SK-N-SH (cell line): ENCODE results near the gene PADI4.

ENCODE experiments used
- EP300 ChIP-seq, 2 experiments: IDR thresholded peaks; 2 replicates each; pipeline versions ENCODE4 v1.4.0 to v1.6.1; 2012; ENCODE audit warnings: borderline replicate concordance in 1 of 2, low read depth in 1 of 2, low read length in 1 of 2
- EZH2phosphoT487 ChIP-seq: fragments of 200-600 bp; sonication (generic); IDR thresholded peaks from 2 replicates; pipeline ENCODE4 v1.6.1; 2017; ENCODE audit warnings: low read depth, mixed run types, mild to moderate bottlenecking, antibody characterized with exemption, moderate library complexity, borderline replicate concordance
- RAD21 ChIP-seq: IDR thresholded peaks from 2 replicates; pipeline ENCODE4 v1.6.1; 2012; ENCODE audit warnings: mild to moderate bottlenecking, low read length
- YY1 ChIP-seq: IDR thresholded peaks from 2 replicates; pipeline ENCODE4 v1.4.0; 2012; ENCODE audit warnings: low read depth, mild to moderate bottlenecking
- TF ChIP-seq, protein P1 (sequence below): fragments of 200-600 bp; sonication (generic); IDR thresholded peaks from 2 replicates; pipeline ENCODE4 v1.6.1; 2017; ENCODE audit warnings: antibody characterized with exemption, mild to moderate bottlenecking, moderate library complexity
- TF ChIP-seq, protein P2 (sequence below): IDR thresholded peaks from 2 replicates; pipeline ENCODE4 v1.6.1; 2012; ENCODE audit warnings: mild to moderate bottlenecking, low read depth, low read length, moderate library complexity
- TF ChIP-seq, protein P3 (sequence below): fragments of 150-350 bp; IDR thresholded peaks from 2 replicates; pipeline ENCODE4 v1.6.1; 2016; ENCODE audit warnings: mild to moderate bottlenecking, low read depth, low read length

DNA sequence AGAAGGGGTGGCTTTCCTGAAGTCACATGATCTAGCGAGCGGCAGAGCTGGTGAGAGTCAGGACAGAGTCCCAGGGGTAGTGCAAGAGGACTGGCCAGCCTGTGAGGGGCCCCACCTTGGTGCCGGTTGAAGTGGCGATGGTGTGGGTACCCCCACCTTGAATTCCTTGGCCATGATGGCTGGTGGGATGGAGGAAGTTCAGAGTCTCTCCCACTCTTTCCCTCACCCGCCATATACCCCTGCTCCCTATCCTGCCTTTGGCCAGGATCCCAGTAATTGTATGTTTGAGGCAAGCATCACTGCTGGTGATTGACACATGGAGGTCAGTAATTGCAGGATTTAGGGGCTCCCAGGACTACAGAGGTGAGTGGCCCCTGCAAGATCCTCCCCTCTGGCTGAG, 47.3 kb upstream of the PADI4 start:
- TF ChIP-seq, protein P1, sequence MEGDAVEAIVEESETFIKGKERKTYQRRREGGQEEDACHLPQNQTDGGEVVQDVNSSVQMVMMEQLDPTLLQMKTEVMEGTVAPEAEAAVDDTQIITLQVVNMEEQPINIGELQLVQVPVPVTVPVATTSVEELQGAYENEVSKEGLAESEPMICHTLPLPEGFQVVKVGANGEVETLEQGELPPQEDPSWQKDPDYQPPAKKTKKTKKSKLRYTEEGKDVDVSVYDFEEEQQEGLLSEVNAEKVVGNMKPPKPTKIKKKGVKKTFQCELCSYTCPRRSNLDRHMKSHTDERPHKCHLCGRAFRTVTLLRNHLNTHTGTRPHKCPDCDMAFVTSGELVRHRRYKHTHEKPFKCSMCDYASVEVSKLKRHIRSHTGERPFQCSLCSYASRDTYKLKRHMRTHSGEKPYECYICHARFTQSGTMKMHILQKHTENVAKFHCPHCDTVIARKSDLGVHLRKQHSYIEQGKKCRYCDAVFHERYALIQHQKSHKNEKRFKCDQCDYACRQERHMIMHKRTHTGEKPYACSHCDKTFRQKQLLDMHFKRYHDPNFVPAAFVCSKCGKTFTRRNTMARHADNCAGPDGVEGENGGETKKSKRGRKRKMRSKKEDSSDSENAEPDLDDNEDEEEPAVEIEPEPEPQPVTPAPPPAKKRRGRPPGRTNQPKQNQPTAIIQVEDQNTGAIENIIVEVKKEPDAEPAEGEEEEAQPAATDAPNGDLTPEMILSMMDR = no peak
- no peak for TF ChIP-seq EZH2phosphoT487
- TF ChIP-seq, protein P2, sequence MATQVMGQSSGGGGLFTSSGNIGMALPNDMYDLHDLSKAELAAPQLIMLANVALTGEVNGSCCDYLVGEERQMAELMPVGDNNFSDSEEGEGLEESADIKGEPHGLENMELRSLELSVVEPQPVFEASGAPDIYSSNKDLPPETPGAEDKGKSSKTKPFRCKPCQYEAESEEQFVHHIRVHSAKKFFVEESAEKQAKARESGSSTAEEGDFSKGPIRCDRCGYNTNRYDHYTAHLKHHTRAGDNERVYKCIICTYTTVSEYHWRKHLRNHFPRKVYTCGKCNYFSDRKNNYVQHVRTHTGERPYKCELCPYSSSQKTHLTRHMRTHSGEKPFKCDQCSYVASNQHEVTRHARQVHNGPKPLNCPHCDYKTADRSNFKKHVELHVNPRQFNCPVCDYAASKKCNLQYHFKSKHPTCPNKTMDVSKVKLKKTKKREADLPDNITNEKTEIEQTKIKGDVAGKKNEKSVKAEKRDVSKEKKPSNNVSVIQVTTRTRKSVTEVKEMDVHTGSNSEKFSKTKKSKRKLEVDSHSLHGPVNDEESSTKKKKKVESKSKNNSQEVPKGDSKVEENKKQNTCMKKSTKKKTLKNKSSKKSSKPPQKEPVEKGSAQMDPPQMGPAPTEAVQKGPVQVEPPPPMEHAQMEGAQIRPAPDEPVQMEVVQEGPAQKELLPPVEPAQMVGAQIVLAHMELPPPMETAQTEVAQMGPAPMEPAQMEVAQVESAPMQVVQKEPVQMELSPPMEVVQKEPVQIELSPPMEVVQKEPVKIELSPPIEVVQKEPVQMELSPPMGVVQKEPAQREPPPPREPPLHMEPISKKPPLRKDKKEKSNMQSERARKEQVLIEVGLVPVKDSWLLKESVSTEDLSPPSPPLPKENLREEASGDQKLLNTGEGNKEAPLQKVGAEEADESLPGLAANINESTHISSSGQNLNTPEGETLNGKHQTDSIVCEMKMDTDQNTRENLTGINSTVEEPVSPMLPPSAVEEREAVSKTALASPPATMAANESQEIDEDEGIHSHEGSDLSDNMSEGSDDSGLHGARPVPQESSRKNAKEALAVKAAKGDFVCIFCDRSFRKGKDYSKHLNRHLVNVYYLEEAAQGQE = no peak
- TF ChIP-seq EP300 (IDR thresholded peaks at IDR 0.05; ENCODE audit: borderline replicate concordance in 1 of 2, low read depth in 1 of 2, low read length in 1 of 2) = no peak
- no peak for TF ChIP-seq YY1
- no peak for TF ChIP-seq RAD21
- TF ChIP-seq, protein P3, sequence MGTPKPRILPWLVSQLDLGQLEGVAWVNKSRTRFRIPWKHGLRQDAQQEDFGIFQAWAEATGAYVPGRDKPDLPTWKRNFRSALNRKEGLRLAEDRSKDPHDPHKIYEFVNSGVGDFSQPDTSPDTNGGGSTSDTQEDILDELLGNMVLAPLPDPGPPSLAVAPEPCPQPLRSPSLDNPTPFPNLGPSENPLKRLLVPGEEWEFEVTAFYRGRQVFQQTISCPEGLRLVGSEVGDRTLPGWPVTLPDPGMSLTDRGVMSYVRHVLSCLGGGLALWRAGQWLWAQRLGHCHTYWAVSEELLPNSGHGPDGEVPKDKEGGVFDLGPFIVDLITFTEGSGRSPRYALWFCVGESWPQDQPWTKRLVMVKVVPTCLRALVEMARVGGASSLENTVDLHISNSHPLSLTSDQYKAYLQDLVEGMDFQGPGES = no peak
